ENCODE measurements around the gene STAC.

DNA sequence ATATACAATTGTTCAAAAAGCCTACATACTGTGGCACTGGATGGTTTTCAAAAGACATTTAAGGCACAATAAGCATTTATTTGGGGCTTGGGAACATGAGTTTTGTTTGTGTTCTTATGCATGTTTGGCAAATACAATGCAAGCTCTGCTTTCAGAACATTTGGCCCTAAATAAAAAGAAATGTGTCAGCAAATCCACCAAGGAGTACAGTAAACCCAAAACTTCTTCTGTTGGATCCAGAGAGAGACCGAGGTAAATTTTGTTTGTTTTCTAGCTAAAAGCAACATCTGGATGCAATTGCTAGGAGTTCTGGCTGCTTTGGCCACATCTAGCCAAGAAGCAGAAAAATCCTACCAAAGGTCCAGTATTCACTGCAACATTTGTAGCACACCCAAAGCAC lies 215.2 kb downstream of the STAC start:
- TF ChIP-seq, protein P1, sequence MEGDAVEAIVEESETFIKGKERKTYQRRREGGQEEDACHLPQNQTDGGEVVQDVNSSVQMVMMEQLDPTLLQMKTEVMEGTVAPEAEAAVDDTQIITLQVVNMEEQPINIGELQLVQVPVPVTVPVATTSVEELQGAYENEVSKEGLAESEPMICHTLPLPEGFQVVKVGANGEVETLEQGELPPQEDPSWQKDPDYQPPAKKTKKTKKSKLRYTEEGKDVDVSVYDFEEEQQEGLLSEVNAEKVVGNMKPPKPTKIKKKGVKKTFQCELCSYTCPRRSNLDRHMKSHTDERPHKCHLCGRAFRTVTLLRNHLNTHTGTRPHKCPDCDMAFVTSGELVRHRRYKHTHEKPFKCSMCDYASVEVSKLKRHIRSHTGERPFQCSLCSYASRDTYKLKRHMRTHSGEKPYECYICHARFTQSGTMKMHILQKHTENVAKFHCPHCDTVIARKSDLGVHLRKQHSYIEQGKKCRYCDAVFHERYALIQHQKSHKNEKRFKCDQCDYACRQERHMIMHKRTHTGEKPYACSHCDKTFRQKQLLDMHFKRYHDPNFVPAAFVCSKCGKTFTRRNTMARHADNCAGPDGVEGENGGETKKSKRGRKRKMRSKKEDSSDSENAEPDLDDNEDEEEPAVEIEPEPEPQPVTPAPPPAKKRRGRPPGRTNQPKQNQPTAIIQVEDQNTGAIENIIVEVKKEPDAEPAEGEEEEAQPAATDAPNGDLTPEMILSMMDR (IDR thresholded peaks at IDR 0.05; ENCODE audit: low read depth, low read length, poor library complexity, severe bottlenecking), result no peak
- no peak for TF ChIP-seq EZH2phosphoT487 (IDR thresholded peaks at IDR 0.05; ENCODE audit: borderline replicate concordance, low read length)

Data from DOHH2 (cell line).